Measurements from ENCODE around the gene CCL18. TPM values are rescaled to one million over a fixed set of nuclear protein-coding genes. Genes with fewer than 3 reads are reported as not detected.
"Not testable (repeated sequence)": the region's sequence is repeated elsewhere in the genome, so short reads cannot be mapped to it uniquely, and the experiment has no call there.

CCL18 gene
- total RNA-seq, 1 donor from 2014 or later: not detected

DNA sequence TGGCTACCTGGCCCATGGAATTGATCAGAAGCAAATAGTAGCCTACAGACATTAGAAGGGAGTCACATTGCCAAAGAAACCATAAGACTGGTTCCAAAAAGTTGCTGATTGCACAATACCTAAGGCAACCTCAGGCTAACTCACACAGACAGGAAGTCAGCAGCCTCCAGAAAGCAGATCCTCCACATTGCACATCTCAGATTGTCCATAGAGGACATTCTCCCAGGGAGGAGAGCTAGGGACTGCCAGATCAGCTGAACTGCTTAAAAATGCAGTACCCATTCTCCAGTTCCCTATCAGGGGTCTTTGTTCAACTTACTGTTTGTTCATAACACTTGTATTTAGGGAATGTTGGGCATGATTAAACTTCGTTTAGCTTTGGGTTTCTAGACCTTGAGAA lies 21.7 kb downstream of the CCL18 start:
- Mint-ChIP-seq H3K4me3 (ENCODE audit: low read depth) (no peak overlapping the region), H3K27me3 (peaks cover 7% of the 10 kb centered on the region), H3K9me3 (ENCODE audit: low read depth) (no peaks in the 10 kb centered on the region), H3K36me3 (ENCODE audit: insufficient read depth) (no peaks in the 10 kb centered on the region), H3K4me1 (ENCODE audit: low read depth) (peaks cover 27% of the 10 kb centered on the region), H3K27ac (no peak overlapping the region)
- DNase-seq (ENCODE audit: low spot score, unreplicated experiment): no peak
- TF ChIP-seq, protein P1, sequence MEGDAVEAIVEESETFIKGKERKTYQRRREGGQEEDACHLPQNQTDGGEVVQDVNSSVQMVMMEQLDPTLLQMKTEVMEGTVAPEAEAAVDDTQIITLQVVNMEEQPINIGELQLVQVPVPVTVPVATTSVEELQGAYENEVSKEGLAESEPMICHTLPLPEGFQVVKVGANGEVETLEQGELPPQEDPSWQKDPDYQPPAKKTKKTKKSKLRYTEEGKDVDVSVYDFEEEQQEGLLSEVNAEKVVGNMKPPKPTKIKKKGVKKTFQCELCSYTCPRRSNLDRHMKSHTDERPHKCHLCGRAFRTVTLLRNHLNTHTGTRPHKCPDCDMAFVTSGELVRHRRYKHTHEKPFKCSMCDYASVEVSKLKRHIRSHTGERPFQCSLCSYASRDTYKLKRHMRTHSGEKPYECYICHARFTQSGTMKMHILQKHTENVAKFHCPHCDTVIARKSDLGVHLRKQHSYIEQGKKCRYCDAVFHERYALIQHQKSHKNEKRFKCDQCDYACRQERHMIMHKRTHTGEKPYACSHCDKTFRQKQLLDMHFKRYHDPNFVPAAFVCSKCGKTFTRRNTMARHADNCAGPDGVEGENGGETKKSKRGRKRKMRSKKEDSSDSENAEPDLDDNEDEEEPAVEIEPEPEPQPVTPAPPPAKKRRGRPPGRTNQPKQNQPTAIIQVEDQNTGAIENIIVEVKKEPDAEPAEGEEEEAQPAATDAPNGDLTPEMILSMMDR (IDR thresholded peaks at IDR 0.05; ENCODE audit: unreplicated experiment): no peak

DNA sequence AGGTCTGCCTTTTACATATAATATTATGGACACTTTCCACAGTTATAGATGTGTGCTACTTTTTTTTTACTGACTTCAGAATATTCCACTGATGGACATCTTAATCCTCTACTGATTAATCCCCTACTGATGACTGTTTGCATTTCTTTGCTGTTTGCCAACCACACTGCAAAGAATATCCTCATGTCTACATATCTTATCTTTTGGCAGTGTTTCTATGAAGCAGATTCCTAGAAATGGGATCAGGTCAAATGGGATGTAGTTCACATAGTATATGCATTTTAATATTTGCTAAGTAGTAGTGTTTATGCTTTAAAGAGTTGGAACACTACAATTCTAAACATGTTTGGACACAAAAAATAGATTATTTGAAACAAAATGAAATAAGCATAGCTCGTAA lies 22.7 kb downstream of the CCL18 start:
- TF ChIP-seq, protein P1 (IDR thresholded peaks at IDR 0.05; ENCODE audit: unreplicated experiment): no peak
- DNase-seq (ENCODE audit: low spot score, unreplicated experiment): no peak
- Mint-ChIP-seq H3K27ac (no peak overlapping the region), H3K9me3 (ENCODE audit: low read depth) (no peaks in the 10 kb centered on the region), H3K27me3 (peaks cover 7% of the 10 kb centered on the region), H3K4me3 (ENCODE audit: low read depth) (no peak overlapping the region), H3K36me3 (ENCODE audit: insufficient read depth) (no peaks in the 10 kb centered on the region), H3K4me1 (ENCODE audit: low read depth) (peaks cover 27% of the 10 kb centered on the region)

DNA sequence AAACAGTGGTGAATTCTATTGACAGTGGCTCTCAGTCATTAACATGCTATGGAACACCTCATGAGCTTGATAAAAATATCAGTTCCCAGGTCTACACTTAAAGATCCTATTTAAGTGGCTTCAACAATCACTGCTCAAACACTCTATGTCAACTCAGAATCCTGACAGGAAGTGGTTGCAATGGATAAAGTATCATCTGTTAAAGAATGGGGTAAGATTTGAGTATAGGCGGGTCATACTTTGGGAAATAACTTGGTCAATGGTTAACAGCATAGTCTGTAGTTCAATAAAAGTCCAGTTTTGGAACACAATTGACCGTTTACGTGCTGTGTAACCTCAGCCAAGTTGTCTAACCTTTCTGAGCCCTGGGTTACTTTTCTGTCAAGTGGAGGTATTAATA lies 23.4 kb downstream of the CCL18 start:
- DNase-seq (ENCODE audit: low spot score, unreplicated experiment); H3K36me3 Mint-ChIP-seq (ENCODE audit: insufficient read depth); H3K9me3 Mint-ChIP-seq (ENCODE audit: low read depth); H3K27me3 Mint-ChIP-seq; H3K4me3 Mint-ChIP-seq (ENCODE audit: low read depth); H3K27ac Mint-ChIP-seq: not testable (repeated sequence)
- H3K4me1 Mint-ChIP-seq (ENCODE audit: low read depth): peaks cover 27% of the 10 kb centered on the region

DNA sequence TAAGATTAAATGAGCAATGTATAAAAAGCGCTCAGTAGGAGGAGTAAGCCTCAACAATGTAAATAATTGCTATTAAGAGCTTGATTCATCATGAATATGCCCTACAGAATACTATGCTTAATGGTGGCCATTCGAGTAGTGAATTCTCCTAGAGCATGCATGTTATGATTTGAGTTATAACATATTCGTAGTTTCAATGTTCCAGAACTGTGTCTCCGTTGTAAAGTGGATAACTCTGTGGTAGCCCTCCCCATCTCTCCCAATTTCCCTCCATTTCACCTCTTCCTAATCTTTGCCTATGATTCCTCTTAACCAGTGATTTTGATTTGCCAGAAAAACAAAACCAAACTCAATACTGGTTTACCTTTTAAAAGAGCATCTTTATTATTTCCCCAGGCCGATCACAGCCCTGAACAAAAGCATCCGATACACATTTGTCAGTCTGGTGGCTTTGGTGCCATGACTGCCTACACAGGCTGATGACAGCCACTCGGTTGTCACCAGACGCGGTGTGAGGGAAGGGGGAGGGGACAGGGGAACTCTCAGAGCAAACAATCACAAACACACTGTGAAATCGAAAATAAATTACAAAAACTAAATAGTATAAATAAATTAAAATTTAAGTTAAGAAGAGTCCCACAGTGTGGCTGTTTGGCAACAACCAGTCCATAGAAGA lies 24.0 kb downstream of the CCL18 start:
- H3K4me1 Mint-ChIP-seq (ENCODE audit: low read depth): peaks cover 27% of the 10 kb centered on the region
- H3K4me3 Mint-ChIP-seq (ENCODE audit: low read depth); H3K27me3 Mint-ChIP-seq; H3K27ac Mint-ChIP-seq; DNase-seq (ENCODE audit: low spot score, unreplicated experiment); H3K36me3 Mint-ChIP-seq (ENCODE audit: insufficient read depth); H3K9me3 Mint-ChIP-seq (ENCODE audit: low read depth): not testable (repeated sequence)

DNA sequence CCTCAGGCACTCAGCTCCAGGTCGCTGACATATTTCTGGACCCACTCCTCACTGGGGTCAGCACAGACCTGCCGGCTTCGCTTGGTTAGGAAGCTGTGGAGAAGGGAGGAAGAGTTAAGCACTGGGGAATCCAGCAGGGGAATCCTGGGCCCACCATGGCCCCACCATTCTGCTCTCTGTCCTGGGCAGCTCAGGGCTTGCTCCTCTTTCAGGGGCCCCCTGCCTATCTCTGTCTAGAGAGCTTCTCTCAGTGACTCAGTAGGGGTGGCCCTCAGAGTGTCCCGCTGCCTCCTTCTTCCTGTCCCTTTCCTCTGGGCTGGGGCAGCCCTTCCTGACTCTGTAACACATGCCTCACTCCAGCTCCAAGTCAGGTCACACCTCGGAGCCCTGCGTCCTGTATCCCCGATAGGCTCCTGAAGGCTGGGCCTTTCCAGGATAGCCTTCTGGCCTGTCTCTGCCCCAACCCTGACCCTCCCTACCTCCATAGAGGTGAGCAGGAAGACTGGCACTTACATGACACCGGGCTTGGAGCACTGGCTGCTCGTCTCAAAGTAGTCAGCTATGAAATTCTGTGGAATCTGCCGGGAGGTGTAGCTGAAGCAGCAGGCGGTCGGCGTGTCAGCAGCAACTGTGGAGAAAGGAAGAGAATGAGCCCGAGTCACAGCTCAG lies 24.7 kb downstream of the CCL18 start:
- Mint-ChIP-seq H3K36me3 (ENCODE audit: insufficient read depth) (no peaks in the 10 kb centered on the region), H3K27ac (no peak overlapping the region), H3K9me3 (ENCODE audit: low read depth) (no peaks in the 10 kb centered on the region), H3K4me1 (ENCODE audit: low read depth) (peaks cover 27% of the 10 kb centered on the region), H3K27me3 (peaks cover 9% of the 10 kb centered on the region), H3K4me3 (ENCODE audit: low read depth) (no peak overlapping the region)
- no peak for DNase-seq (ENCODE audit: low spot score, unreplicated experiment)
- TF ChIP-seq, protein P1 (IDR thresholded peaks at IDR 0.05; ENCODE audit: unreplicated experiment): no peak

DNA sequence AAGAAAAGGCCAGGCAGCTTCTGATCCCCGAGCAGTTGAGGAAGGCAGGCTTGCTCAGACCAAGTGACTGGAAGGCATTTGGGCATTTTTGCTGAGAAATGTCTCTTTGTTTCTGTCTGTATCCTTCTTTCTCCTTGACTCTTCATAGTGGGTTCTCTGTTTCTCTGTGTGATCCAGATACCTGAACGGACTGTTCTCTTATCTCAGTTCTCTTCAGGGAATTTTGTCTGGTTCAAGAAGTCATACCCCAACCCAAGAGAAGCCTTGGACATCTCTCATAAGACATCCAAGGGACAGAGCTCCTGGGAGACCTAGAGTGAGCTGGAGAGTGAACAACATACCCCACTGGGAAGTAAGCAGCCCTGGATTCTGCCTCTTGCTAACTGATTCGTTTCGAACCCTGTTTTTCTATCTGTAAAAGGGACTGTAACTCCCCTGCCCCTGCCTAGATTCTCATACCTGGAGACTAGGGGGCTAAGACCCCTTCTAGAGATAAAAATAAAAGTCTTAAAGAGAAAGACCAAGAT lies 25.3 kb downstream of the CCL18 start:
- no peak overlapping the region for H3K27ac Mint-ChIP-seq

More for the DNA sequence above, 25.3 kb downstream of the CCL18 start:
- Mint-ChIP-seq H3K4me3 (ENCODE audit: low read depth) (no peak overlapping the region), H3K4me1 (ENCODE audit: low read depth) (peaks cover 24% of the 10 kb centered on the region), H3K27me3 (peaks cover 9% of the 10 kb centered on the region), H3K9me3 (ENCODE audit: low read depth) (no peaks in the 10 kb centered on the region), H3K36me3 (ENCODE audit: insufficient read depth) (no peaks in the 10 kb centered on the region)
- DNase-seq (ENCODE audit: low spot score, unreplicated experiment): no peak
- TF ChIP-seq, protein P1 (IDR thresholded peaks at IDR 0.05; ENCODE audit: unreplicated experiment): no peak
